ENCODE data around the gene MAP2K2. TPM values are rescaled to one million over a fixed set of nuclear protein-coding genes. Genes with fewer than 3 reads are reported as not detected.
"Not testable (repeated sequence)": the region's sequence is repeated elsewhere in the genome, so short reads cannot be mapped to it uniquely, and the experiment has no call there.

Gene MAP2K2
- polyA plus RNA-seq, 10 donors: 84.4 to 117 (median 107) TPM

DNA sequence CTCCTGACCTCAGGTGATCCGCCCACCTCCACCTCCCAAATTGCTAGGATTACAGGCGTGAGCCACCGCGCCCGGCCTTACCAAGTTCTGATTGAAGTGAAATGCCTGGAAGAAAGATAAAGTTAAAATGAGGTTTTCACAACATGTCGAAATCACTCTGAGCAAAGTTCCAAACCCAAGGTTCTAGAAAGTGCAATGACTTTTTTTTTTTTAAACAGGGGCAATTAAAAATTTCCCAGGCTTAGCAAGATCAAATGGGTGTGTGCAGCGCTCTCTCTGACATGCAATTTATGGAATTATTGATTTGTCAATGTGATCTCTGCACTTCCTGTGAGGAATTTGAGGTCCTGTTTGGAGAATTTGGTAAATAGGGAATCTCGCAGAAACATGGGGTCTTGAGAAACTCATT, 12.8 kb upstream of the MAP2K2 start:
- DNase-seq: no peak

DNA sequence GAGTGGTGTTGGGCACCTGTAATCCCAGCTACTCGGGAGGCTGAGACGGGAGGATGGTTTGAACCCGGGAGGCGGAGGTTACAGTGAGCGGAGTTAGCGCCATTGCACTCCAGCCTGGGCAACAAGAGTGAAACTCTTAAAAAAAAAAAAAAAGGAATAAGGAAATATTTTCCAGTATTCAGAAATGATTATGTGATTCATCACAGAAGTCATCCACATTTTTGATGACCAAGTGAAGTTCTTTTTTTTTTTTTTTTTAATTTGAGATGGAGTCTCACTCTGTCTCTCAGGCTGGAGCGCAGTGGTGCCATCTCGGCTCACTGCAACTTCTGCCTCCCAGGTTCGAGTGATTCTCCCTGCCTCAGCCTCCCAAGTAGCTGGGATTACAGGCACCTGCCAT, 11.5 kb upstream of the MAP2K2 start:
- DNase-seq: not testable (repeated sequence)

DNA sequence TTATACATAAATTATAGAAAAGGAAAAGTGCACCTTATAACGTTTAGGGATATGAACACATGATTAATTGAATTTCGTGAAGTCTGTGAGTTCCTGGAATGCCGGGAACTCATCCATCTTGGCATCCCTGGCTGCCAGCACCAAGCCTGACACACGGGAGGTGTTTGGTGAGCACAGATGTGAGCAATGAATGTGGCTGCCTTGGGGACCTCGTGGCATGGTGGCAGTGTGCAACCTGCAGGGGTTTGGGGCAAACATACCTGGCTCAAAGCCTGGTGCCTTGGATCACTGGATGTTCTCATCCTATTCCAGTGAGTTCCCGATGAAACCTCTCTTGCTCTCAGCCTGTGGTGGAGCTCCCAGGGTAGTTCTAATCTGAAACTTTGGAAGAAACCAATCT, 10.4 kb upstream of the MAP2K2 start:
- peak in 1 of 3 donors; percentile 18 for DNase-seq

DNA sequence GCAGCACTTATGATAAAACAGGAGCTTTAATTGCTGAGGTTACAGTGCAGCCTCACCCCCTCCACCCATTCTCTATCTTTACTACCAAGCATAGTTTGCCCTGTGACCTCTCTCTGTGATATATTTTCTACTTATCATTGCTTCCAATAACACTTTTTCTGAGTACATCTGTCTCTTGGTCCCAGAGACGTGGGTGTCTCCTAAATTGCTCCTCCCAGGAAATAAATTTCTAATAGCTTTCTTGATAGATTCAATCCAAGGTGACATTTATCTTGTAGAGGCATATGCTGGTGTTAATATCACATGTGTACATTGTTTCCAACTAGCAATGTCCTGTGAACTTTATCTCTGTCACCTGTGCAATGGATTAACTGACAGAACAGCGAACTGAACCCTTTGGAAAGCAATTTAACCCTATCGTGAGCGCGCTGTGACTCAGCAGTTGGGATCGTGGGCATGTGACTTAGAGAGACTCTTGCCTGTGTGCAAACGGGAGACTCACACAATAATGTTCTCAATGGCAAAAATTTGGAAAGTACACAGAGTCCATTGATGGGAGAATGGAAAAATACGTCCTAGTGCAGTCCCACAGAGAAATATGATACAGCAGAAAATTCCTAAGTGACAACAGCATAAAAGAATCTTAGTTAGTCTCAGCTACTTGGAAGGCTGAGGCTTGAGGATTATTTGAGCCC, 7.0 kb upstream of the MAP2K2 start:
- DNase-seq: peak in 2 of 3 donors; percentile 36 to 41

DNA sequence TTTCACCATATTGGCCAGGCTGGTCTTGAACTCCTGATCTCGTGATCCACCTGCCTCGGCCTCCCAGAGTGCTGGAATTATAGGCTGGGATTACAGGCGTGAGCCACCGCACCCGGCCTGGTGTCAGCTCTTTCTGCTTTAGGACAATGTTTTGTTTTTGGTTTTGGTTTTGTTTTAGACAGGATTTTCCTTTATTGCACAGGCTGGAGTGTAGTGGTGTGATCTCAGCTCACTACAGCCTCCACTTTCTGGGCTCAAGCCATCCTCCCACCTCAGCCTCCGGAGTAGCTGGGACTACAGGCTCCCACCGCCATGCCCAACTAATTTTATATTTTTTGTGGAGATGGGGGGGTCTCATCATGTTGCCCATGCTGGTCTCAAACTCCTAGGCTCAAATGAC, 5.1 kb upstream of the MAP2K2 start:
- DNase-seq: not testable (repeated sequence)

DNA sequence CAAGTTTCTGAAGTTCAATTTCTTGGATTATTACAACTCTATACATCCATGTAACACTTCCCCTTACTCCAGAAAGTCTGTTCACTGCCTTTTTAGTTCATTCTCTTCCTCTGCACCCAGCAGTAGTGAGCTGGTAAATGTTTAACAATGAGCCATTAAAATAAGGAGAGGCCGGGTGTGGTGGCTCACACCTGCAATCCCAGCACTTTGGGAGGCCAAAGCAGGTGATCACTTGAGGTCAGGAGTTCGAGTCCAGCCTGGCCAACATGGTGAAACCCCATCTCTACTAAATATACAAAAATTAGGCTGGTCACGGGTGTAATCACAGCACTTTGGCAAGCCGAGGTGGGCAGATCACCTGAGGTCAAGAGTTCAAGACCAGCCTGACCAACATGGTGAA, 3.4 kb upstream of the MAP2K2 start:
- not testable (repeated sequence) for DNase-seq

DNA sequence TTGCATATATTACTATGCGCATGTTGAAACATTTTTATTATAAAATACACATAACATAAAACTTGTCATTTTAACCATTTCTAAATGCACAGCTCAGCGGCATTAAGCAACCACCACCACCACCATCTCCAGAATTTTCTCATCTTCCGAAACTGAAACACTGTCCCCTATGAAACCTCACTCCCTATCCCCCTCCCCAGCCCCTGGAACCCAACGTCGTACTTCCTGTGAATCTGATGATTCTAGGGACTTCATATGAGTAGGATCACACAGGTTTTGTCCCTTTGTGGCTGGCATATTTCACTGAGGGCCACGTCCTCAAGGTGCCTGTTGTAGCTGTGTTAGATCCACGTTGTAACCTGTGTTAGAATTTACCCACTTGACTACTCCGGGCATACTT, 716 bp upstream of the MAP2K2 start:
- DNase-seq: no peak

DNA sequence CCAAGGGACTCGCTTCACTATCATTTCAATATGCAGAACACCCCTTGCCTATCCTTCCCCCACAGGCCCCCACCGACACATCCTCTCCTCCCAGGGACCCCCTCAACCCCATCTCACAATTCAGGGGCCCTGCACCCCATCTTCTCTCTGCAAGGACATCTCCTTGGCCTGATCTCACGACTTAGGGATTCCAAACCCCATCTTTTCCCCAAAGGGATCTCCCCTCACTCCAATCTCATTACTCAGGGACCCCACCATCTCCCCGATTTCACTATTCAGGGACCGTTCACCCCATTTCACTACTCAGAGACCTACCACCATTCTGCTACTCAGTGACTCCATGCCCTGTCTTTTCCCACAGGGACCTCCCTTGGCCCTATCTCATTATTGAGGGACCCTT, 1.4 kb downstream of the MAP2K2 start:
- DNase-seq: no peak

DNA sequence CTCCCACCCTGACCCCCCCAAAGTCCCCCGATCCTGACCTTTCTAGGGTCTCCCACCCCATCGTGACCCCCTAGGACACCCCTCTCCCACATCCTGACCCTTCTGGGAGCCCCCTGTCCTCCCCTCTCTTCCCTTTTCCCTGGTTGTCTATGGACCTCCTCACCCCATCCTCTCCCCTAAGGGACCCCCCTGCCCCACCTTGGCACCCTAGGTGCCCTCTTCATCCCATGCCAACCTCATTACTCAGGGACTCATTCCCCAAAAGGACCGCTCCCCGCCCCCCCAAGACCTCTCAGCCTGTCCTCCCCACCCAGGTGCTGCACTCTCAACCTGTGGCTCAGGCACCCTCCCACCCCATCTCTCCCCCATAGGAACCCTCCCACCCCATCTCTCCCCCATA, 2.1 kb downstream of the MAP2K2 start:
- DNase-seq: no peak

DNA sequence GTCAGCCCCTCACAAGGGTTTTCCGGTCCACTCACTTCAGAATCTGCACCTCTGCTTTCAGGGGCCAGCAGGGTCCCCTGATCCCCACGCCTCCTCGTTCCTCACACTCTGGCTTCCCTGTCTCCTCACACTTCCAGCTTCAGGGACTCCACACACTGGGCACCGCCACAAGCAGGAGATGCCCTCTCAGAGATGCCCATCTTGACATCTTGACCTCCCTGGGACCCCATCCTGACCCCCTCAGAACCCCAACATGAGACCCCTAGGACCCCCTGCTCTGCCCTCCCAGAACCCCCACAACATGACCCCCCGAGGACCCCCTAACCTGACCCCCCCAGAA, 2.7 kb downstream of the MAP2K2 start:
- no peak for DNase-seq

DNA sequence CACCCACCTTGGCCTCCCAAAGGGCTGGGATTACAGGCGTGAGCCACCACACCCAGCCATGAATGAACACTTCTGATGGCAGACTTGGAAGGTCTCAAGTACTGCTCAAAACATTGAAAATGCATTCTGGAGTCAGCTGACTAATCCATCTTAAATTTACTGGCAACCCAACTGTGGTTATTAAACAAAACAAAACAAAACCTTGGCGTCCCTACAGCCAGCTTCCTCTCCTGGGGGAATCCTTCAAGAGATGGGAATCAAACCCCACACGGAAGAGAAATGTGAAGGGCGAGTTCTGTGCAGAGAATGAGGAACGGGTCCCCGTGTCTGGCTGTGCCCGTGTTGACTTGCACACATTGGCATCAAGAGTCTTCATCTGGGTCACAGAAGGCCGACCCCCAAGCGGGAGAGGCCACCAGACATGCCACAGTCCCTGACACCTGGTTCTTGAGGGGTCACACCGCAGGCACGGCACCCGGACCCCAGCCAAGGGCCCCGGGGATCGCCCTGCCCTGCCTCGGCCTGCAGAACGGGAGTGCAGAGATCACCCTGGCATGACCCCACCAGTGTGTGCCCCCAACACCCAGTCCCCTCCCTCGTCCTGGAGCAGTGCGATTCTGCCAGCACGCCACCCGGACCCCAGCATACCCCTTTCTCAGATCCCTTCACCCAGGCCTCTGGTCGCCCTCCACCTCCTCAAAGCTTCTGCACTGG, 3.2 kb downstream of the MAP2K2 start:
- DNase-seq: no peak

DNA sequence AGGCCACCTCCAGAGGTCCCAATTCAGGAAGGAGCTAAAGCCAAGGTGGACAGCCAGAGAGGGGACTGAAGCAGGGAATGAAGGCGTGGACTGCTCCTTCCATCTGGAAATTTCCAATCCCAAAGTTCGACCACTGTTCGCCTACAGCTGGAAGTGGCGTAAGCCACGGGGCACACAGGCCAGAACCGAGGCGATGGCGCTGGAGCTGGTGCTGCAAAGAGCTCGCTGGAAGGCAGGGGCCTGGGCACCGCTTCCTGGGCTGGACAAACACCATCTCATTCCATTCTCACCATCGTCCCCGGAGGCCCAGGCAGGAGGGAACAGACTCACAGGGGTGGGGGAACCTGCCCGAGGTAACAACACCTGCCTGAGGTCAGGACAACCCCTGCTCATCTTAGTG, 4.2 kb downstream of the MAP2K2 start:
- no peak for DNase-seq

DNA sequence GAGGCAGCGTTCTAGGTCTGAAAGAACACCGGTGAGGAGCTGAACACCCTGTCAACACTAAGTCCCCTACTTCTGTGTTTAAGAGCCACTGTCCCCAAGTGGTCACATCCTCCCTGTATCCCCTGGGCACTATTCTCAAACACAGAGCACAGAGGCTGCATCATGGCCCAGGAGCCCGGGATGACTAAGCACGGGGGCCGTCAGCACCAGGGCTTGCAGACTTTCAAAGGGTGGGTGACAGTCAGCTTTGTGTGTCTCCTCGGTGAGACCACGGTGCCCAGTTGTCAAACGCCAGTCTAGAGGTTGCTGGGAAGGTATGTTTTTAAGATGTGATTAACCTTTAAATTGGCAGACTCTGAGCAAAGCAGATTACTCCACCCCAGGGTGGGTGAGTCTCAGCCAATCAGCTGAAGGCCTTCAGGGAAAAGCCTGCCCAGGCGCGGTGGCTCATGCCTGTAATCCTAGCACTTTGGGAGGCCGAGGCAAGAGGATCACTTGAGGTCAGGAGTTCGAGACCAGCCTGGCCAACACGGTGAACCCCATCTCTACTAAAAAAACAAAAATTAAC, 8.0 kb downstream of the MAP2K2 start:
- DNase-seq: no peak

DNA sequence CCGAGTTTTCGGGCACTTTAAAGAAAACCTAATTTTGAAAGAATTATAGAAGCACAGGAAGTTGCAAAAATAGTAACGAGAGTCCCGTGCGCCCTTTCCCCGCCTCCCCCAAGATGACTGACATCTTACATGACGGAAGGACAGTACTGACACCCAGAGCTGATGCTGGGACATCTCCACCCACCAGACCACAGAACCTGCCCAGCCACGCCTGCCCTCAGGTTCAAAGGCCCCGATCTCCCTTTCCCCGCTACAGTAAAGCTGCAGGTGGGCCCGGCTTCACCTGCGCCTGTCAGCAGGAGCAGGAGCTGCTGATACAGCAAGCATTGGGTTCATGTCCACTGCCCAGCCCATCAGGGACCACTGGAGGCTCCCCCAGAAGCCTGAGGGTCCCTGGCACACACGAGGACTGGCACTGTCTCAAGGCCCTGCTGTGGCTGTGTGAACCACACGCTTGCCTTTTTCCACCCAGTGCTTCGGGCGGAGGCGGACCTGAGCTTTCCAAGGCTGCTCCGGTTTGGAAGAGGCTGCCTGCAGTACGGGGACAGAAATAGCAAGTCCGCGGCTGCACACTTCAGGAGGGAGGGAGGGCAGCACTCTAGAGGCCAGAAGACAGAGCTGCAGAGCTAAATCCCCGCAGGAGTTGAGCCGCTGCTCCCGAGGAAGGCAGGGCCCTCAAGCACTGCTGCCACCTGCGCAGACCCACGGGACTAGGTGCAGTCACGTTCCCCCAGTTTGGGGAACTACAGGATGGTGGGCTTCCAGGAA, 8.7 kb downstream of the MAP2K2 start:
- no peak for DNase-seq

DNA sequence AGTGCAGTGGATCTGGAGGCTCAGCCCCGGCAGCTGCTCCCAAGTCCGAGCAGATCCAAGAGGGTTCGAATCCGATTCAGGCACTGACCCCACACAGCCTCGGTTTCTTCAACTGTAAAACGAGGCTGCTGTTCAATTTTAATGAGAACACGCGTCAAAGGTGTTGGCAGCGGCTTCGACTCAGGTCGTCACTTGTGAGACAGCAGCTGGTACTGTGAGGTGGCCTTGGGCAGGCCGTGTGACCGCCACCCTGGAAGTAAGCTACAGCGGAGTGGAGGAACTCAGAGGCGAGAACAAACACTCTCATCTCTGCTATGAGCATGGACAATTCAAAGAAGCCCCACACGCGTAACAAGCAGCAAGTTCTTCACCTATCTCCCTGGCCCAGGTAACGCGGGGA, 9.7 kb downstream of the MAP2K2 start:
- no peak for DNase-seq

DNA sequence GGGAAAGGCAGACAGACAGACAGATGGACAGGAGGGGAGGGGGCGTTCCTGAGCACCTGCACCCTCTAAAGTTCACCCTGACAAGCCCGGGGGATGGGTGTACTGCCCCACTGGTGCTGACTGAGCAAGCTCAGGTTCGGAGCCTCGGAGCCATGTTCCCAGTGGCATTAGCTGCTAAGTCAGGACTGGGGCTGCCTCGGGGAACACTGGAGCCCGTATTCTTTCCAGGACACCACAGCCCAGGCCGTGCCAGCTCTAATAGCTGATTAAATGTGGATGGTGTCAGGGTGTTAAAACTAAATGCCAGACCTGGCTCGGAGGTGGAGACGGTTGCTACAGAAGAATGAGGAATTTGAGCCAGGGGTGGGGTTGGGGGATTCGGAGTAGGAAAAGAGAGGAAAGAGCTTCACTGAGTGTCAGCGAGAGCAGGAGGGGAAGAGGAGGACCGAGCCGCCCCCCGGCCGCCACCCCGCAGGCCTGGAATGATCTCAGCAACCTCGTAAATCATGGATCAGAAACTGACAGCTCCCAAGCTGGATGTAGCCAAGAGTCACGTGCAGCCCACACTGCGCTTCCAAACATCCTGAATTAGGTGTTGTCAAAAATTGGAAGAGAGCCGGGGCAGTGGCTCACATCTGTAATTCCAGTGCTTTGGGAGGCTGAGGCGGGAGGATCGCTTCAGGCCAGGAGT, 10.4 kb downstream of the MAP2K2 start:
- DNase-seq: no peak

DNA sequence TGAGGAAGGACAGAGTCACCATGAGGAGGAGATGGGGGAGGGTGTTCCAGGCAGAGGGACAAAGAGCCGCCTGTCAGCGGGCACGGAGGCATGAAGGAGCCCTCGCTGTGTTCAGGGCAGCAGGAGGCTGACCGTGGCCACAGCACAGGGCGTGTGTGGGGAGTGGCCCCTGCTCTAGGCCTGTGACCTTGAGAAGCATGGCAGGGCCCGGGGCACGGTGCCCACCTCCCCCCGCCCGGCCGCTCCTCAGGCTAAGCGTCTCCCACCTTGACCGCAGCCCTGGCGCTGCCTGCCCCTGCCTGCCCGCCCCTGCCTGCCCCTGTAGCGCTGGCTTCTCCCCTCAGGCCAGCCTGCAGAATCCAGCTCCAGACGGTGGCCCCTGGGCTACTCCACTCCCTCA, 11.6 kb downstream of the MAP2K2 start:
- DNase-seq: no peak

DNA sequence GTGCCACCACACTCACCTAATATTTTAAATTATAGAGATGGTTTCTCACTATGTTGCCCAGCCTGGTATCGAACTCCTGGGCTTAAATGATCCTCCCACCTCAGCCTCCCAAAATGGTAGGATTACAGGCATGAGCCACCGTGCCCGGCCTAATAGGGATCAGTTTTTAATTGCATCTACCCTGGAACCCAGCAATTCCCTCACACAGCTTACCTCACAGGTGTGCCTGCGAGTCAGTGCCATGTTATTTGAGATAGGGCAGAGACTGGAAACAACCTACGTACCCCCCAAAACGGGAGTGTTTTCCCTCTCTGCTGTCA, 14.3 kb downstream of the MAP2K2 start:
- no peak for DNase-seq

DNA sequence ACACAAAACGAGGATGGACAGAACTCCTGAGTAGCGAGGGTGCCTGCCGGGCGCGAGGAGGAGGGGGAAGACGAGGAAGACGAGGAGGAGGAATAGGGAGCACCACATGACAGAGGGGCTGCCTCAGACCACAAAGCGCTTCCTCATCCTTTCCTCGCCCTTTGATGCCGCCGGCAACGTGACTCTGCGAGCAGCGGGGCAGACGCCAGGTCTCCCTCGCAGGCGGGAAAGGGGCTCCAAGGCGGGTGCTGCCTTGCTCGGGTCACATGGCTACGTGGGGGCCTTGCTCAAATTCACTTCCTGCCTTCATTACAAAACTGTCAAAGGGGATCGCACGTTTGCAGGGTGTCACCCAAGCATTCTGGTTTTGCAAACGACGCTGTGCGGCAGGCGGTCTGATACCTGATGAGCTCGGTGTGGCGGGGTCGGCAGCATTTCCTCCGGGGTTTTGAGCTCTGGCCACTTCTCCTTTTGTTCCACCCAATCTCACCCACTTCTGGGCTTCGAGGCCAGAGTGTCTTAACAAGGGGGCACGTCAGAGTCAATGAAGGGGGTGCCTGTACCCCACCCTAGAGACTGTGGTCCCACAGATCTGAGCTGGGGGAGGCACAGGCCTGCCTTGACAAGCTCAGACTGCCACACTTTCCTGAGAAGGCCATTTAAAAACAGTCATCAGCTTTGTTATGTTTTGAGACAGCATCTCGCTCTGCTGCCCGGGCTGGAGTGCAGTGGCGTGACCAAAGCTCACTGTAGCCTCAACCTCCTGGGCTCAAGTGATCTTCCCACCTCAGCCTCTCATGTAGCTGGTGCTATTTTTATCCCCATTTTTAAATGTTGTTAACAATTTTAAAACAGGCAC, 14.9 kb downstream of the MAP2K2 start:
- no peak for DNase-seq

DNA sequence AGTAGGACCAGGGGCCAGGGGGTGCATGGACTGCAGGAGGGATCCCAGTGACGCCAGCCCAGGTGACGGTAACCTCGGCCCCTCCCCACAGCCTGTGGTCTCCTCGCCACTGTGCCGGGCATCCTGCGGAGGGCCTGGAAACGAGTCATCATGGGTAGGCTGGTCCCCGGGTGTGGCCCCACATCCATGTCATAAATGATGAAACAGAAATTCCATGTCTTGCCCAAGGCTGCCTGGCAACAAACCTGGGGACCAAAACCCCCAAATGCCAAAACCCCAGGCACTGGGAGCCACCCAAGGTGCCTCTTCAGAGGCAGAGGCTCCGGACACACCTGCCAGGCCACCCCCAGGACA, 20.9 kb downstream of the MAP2K2 start:
- DNase-seq: no peak

DNA sequence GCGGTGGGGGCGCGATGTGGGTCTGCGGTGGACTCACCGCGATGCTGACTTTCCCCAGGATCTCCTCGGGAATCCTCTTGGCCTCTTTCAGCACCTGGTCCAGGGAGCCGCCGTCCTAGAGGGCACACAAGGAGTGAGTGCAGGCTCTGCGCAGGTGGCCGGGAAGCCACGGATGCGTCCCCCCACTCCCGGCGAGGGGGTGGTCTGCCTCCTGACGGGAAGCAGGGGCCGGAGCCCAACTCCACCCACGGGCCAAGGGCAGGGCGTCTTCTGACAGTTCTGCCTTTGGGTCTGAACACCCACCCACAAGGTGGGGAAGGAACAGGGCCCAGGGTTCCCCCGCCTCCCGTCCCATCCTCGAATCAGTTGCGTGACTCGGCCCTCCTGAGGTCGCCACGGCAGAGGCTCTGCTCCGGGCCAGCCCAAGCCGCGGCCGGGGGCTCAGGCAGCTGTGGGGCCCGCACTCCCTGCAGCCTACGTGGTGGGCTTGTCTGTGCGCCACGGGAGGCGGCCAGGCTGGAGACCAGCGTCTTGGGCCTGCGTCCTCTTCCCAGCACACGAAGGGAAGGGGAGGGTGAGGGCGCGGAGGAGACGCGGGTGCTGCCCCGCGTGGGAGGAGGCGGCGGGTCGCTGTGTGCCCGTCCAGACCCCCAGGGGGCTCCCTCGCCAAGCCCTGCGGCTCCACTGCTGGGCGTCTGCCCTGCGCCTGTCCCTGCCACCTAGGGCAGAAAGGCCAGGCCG, 21.4 kb downstream of the MAP2K2 start:
- no peak for DNase-seq
